K562 (cell line): ENCODE results near the gene HYAL1. TPM values are rescaled to one million over a fixed set of nuclear protein-coding genes. Genes with fewer than 3 reads are reported as not detected.
A peak's percentile ranks its signal among the peaks of the same experiment; 100 is the strongest.

Experiments
- REST ChIP-seq, 2 experiments: fragments of 450-650 bp; formaldehyde crosslinking in 1 of 2; IDR thresholded peaks; 2 replicates each; pipeline versions ENCODE4 v1.4.0 to v1.6.1; 2014 to 2020; ENCODE audit warnings: mild to moderate bottlenecking in 2 of 2, borderline replicate concordance in 1 of 2, low read depth in 1 of 2
- USF1 ChIP-seq: sonication (generic); formaldehyde crosslinking; IDR thresholded peaks from 2 replicates; pipeline ENCODE4 v1.9.0; 2022; ENCODE audit warnings: mild to moderate bottlenecking, missing genetic modification reagents
- ZFP30 ChIP-seq: fragments of 250-450 bp; sonication (Bioruptor Pico); IDR thresholded peaks from 2 replicates; pipeline ENCODE4 v1.8.0; 2022; ENCODE audit warnings: moderate library complexity, mild to moderate bottlenecking, inconsistent platforms, borderline replicate concordance
- polyA plus RNA-seq, 8 experiments: library from polyadenylated mRNA; depleted of rRNA in 4 of 8; stranded (reverse) in 5 of 8; unstranded in 3 of 8; fragments of >200 nt; fragmentation: Nextera tagmentation in 2 of 8; fragmentation: Illumina TruSeq in 1 of 8; extraction: Ambion mirVana in 2 of 8; extraction: Trizol in 1 of 8; gene quantifications; 2 replicates each; pipeline versions ENCODE4 v1.2.1 to v1.2.3, GENCODE V29; 2011 to 2014; ENCODE audit warnings: inconsistent platforms in 1 of 8, missing spikeins in 1 of 8
- total RNA-seq, 7 experiments: library from RNA; depleted of rRNA in 6 of 7; stranded (reverse); fragments of >200 nt in 6 of 7; fragmentation: Illumina TruSeq in 2 of 7; extraction: Trizol in 2 of 7; gene quantifications; 2 replicates each; pipeline versions ENCODE4 v1.2.1 to v1.2.3, GENCODE V29; 2011 to 2021; ENCODE audit warnings: low replicate concordance in 1 of 7

The HYAL1 gene
- total and polyA plus RNA-seq, 9 of the 15 experiments (the other 6 are each of a cell fraction or from before 2014, with no cell fraction given) = 1.4 to 8.5 (median 4.7) TPM

GRCh38 chr3:50340448-50341329 is 37.3 kb upstream of the HYAL1 start, which contains the start of gene RASSF1 (continued):
- no peak for TF ChIP-seq REST (IDR thresholded peaks at IDR 0.05; ENCODE audit: borderline replicate concordance)
- TF ChIP-seq REST (CRISPR knock-in tag; IDR thresholded peaks at IDR 0.05; ENCODE audit: low read depth) = peak; percentile 51; the same call in 1 of the 2 replicates
- TF ChIP-seq ZFP30 (CRISPR knock-in tag) = no peak
- TF ChIP-seq USF1 (CRISPR knock-in tag) = peak; percentile 58
